Measurements from ENCODE around the gene HCRT.
"Not testable (repeated sequence)": the region's sequence is repeated elsewhere in the genome, so short reads cannot be mapped to it uniquely, and the experiment has no call there.

HCRT gene

GRCh38 chr17:42210046-42210445 is 24.8 kb upstream of the HCRT start:
- no peak overlapping the region for H3K27ac Mint-ChIP-seq
- no peak for TF ChIP-seq CTCF (IDR thresholded peaks at IDR 0.05; ENCODE audit: unreplicated experiment in 3 of 3)
- H3K4me1 Mint-ChIP-seq: peaks cover 11% of the 10 kb centered on the region
- peaks cover 65% of the 10 kb centered on the region for H3K36me3 Mint-ChIP-seq (ENCODE audit: low read depth)
- H3K9me3 Mint-ChIP-seq: no peaks in the 10 kb centered on the region
- no peaks in the 10 kb centered on the region for H3K27me3 Mint-ChIP-seq (ENCODE audit: low read depth)
- no peak overlapping the region for H3K4me3 Mint-ChIP-seq

- H3K4me3 Mint-ChIP-seq; H3K9me3 Mint-ChIP-seq; H3K27me3 Mint-ChIP-seq (ENCODE audit: low read depth); H3K27ac Mint-ChIP-seq; H3K4me1 Mint-ChIP-seq: not testable (repeated sequence)
- H3K36me3 Mint-ChIP-seq (ENCODE audit: low read depth): peaks cover 69% of the 10 kb centered on the region
Measured at GRCh38 chr17:42206153-42206612, 20.9 kb upstream of the HCRT start.

GRCh38 chr17:42203354-42203753 is 18.1 kb upstream of the HCRT start:
- Mint-ChIP-seq H3K27me3 (ENCODE audit: low read depth) (no peaks in the 10 kb centered on the region), H3K4me3 (no peak overlapping the region), H3K36me3 (ENCODE audit: low read depth) (peaks cover 52% of the 10 kb centered on the region), H3K4me1 (no peaks in the 10 kb centered on the region), H3K9me3 (no peaks in the 10 kb centered on the region), H3K27ac (no peak overlapping the region)
- no peak for TF ChIP-seq CTCF (IDR thresholded peaks at IDR 0.05; ENCODE audit: unreplicated experiment in 3 of 3)

- no peaks in the 10 kb centered on the region for H3K9me3 Mint-ChIP-seq
- TF ChIP-seq CTCF (IDR thresholded peaks at IDR 0.05; ENCODE audit: unreplicated experiment in 3 of 3): no peak
- H3K4me1 Mint-ChIP-seq: no peaks in the 10 kb centered on the region
- no peak overlapping the region for H3K4me3 Mint-ChIP-seq
- H3K27me3 Mint-ChIP-seq (ENCODE audit: low read depth): no peaks in the 10 kb centered on the region
- H3K27ac Mint-ChIP-seq: no peak overlapping the region
- H3K36me3 Mint-ChIP-seq (ENCODE audit: low read depth): peaks cover 51% of the 10 kb centered on the region
Measured at GRCh38 chr17:42202696-42203095, 17.4 kb upstream of the HCRT start.

- Mint-ChIP-seq H3K27ac (no peak overlapping the region), H3K4me3 (no peak overlapping the region)
Measured at GRCh38 chr17:42202159-42202558, 16.9 kb upstream of the HCRT start.

GRCh38 chr17:42201458-42201772 is 16.2 kb upstream of the HCRT start:
- no peaks in the 10 kb centered on the region for H3K4me1 Mint-ChIP-seq
- no peaks in the 10 kb centered on the region for H3K9me3 Mint-ChIP-seq
- TF ChIP-seq CTCF (IDR thresholded peaks at IDR 0.05; ENCODE audit: unreplicated experiment in 3 of 3): no peak
- no peak overlapping the region for H3K27ac Mint-ChIP-seq
- no peaks in the 10 kb centered on the region for H3K27me3 Mint-ChIP-seq (ENCODE audit: low read depth)
- peaks cover 42% of the 10 kb centered on the region for H3K36me3 Mint-ChIP-seq (ENCODE audit: low read depth)
- H3K4me3 Mint-ChIP-seq: no peak overlapping the region

More at GRCh38 chr17:42202159-42202558, 16.9 kb upstream of the HCRT start:
- TF ChIP-seq CTCF (IDR thresholded peaks at IDR 0.05; ENCODE audit: unreplicated experiment in 3 of 3): no peak
- Mint-ChIP-seq H3K36me3 (ENCODE audit: low read depth) (peaks cover 46% of the 10 kb centered on the region), H3K9me3 (no peaks in the 10 kb centered on the region), H3K4me1 (no peaks in the 10 kb centered on the region), H3K27me3 (ENCODE audit: low read depth) (no peaks in the 10 kb centered on the region)

Measured in nephron (organoid).